DOHH2 (cell line): Measurements from ENCODE around the gene KRT33A.

Source experiments
- H3F3A ChIP-seq: fragments of 200-600 bp; sonication (generic), shearing (Covaris generic); 2 replicates; pipeline ENCODE4 v1.6.0; 2016; ENCODE audit warnings: antibody characterized with exemption, mild to moderate bottlenecking; ENCODE audit not compliant: control insufficient read depth, insufficient read depth
- H3K27ac ChIP-seq: fragments of 200-600 bp; sonication (generic); 2 replicates; pipeline ENCODE4 v1.5.1; 2014; ENCODE audit warnings: low read depth, mild to moderate bottlenecking, low read length, moderate library complexity
- H3K27me3 ChIP-seq: fragments of 200-600 bp; sonication (generic); 2 replicates; pipeline ENCODE4 v1.6.1; 2014; ENCODE audit warnings: mild to moderate bottlenecking, low read length, mixed read lengths; ENCODE audit not compliant: control insufficient read depth
- H3K36me3 ChIP-seq: fragments of 200-600 bp; sonication (generic); 2 replicates; pipeline ENCODE4 v1.6.1; 2014; ENCODE audit warnings: mild to moderate bottlenecking, low read length, moderate library complexity, mixed read lengths; ENCODE audit not compliant: control insufficient read depth
- H3K4me1 ChIP-seq: fragments of 200-600 bp; sonication (generic); 2 replicates; pipeline ENCODE4 v1.6.1; 2014; ENCODE audit warnings: mild to moderate bottlenecking, low read length, mixed read lengths; ENCODE audit not compliant: control insufficient read depth
- H3K4me2 ChIP-seq: fragments of 200-600 bp; sonication (generic); 2 replicates; pipeline ENCODE4 v1.6.0; 2014; ENCODE audit warnings: mild to moderate bottlenecking, low read length, moderate library complexity
- H3K4me3 ChIP-seq: fragments of 200-600 bp; sonication (generic); 2 replicates; pipeline ENCODE4 v1.5.1; 2014; ENCODE audit warnings: mild to moderate bottlenecking, low read length, mixed read lengths
- H3K79me2 ChIP-seq: fragments of 200-600 bp; sonication (generic); 2 replicates; pipeline ENCODE4 v1.6.1; 2014; ENCODE audit warnings: mild to moderate bottlenecking, low read length, mixed read lengths; ENCODE audit not compliant: control insufficient read depth
- H3K9me2 ChIP-seq: fragments of 200-600 bp; sonication (generic); replicated peaks from 2 replicates; pipeline ENCODE4 v1.6.1; 2014; ENCODE audit warnings: mild to moderate bottlenecking, low read length, mixed read lengths; ENCODE audit not compliant: control insufficient read depth
- H3K9me3 ChIP-seq: fragments of 200-600 bp; sonication (generic); 2 replicates; pipeline ENCODE4 v1.6.1; 2014; ENCODE audit warnings: antibody characterized with exemption, low read length, mixed read lengths; ENCODE audit not compliant: control insufficient read depth, insufficient read depth
- H4K20me1 ChIP-seq: fragments of 200-600 bp; sonication (generic); 2 replicates; pipeline ENCODE4 v1.6.0; 2014; ENCODE audit warnings: low read depth, mild to moderate bottlenecking, antibody characterized with exemption, low read length, moderate library complexity; ENCODE audit not compliant: control insufficient read depth, insufficient read depth
- CTCF ChIP-seq: fragments of 200-600 bp; sonication (generic); IDR thresholded peaks from one replicate; pipeline ENCODE4 v1.5.1; 2014; ENCODE audit warnings: antibody characterized with exemption, mild to moderate bottlenecking, low read depth, low read length; ENCODE audit not compliant: poor library complexity, severe bottlenecking
- EZH2phosphoT487 ChIP-seq: fragments of 200-600 bp; sonication (generic); IDR thresholded peaks from 2 replicates; pipeline ENCODE4 v1.6.1; 2017; ENCODE audit warnings: borderline replicate concordance, mild to moderate bottlenecking, antibody characterized with exemption, low read length, moderate library complexity, mixed read lengths

Gene KRT33A

GRCh38 chr17:41325126-41325525 lies 25.5 kb downstream of the KRT33A start:
- Histone ChIP-seq H3K4me3 (no peak overlapping the region), H3K9me2 (no peaks in the 10 kb centered on the region), H3K79me2 (no peaks in the 10 kb centered on the region), H3K9me3 (peaks cover 7% of the 10 kb centered on the region; the same call in 1 of the 2 replicates), H3K27me3 (no peaks in the 10 kb centered on the region), H3K4me1 (peaks cover 21% of the 10 kb centered on the region), H4K20me1 (no peaks in the 10 kb centered on the region), H3K36me3 (no peaks in the 10 kb centered on the region; the same call in 1 of the 2 replicates), H3K4me2 (no peak overlapping the region), H3F3A (no peaks in the 10 kb centered on the region), H3K27ac (no peak overlapping the region)
- TF ChIP-seq EZH2phosphoT487 (no peak), CTCF (no peak)

- Histone ChIP-seq H4K20me1 (no peaks in the 10 kb centered on the region), H3K4me2 (no peak overlapping the region), H3K4me1 (peaks cover 25% of the 10 kb centered on the region), H3K27me3 (no peaks in the 10 kb centered on the region), H3K36me3 (no peaks in the 10 kb centered on the region; the same call in 1 of the 2 replicates), H3K9me3 (peaks cover 13% of the 10 kb centered on the region), H3K79me2 (no peaks in the 10 kb centered on the region), H3K9me2 (no peaks in the 10 kb centered on the region), H3K4me3 (no peak overlapping the region), H3K27ac (no peak overlapping the region), H3F3A (no peaks in the 10 kb centered on the region)
- TF ChIP-seq CTCF (peak; percentile 18), EZH2phosphoT487 (no peak)
Observed at GRCh38 chr17:41324180-41325075, 26.2 kb downstream of the KRT33A start.

GRCh38 chr17:41322903-41323895 lies 27.4 kb downstream of the KRT33A start:
- Histone ChIP-seq H4K20me1 (no peaks in the 10 kb centered on the region), H3K36me3 (no peaks in the 10 kb centered on the region; the same call in 1 of the 2 replicates), H3K4me1 (peaks cover 25% of the 10 kb centered on the region), H3K4me3 (no peak overlapping the region), H3K79me2 (no peaks in the 10 kb centered on the region), H3K9me2 (no peaks in the 10 kb centered on the region), H3K27me3 (no peaks in the 10 kb centered on the region), H3F3A (no peaks in the 10 kb centered on the region), H3K27ac (no peak overlapping the region), H3K9me3 (peaks cover 16% of the 10 kb centered on the region), H3K4me2 (no peak overlapping the region)
- no peak for TF ChIP-seq EZH2phosphoT487
- no peak for TF ChIP-seq CTCF
